Colon (tissue), 2 donors: Measurements from ENCODE around the gene LYRM4.

ENCODE experiments used
- FAIRE-seq: peaks from 2 replicates; lab custom pipeline; 2012; peaks lifted over from hg19 to GRCh38; lab: Jason Lieb, UNC
- donor health status: control.
- donor health status: control.

Gene LYRM4

GRCh38 chr6:5260661-5261544 lies at the start of gene LYRM4, which contains the start of gene FARS2:
TSS of gene LYRM4 (minus strand) at chr6:5260950. CDS start at chr6:5260733, 217 bp downstream.
TSS of gene FARS2 (plus strand) at chr6:5261513.
- FAIRE-seq: no peak

GRCh38 chr6:5308066-5308465 lies 47.3 kb upstream of the LYRM4 start:
- FAIRE-seq: no peak

- FAIRE-seq: no peak
These were observed 46.3 kb upstream of the LYRM4 start for GRCh38 chr6:5307058-5307457.

GRCh38 chr6:5305968-5306626 lies 45.3 kb upstream of the LYRM4 start:
- no peak for FAIRE-seq

GRCh38 chr6:5303682-5304081 lies 42.9 kb upstream of the LYRM4 start:
- no peak for FAIRE-seq

GRCh38 chr6:5302995-5303622 lies 42.4 kb upstream of the LYRM4 start:
- FAIRE-seq: no peak

- FAIRE-seq: no peak
These were observed 41.6 kb upstream of the LYRM4 start for GRCh38 chr6:5302220-5302946.

GRCh38 chr6:5300206-5300764 lies 39.5 kb upstream of the LYRM4 start:
- FAIRE-seq: no peak

- no peak for FAIRE-seq
These were observed 34.9 kb upstream of the LYRM4 start for GRCh38 chr6:5295623-5296022.

GRCh38 chr6:5294392-5295211 lies 33.9 kb upstream of the LYRM4 start:
- no peak for FAIRE-seq

GRCh38 chr6:5293692-5294091 lies 32.9 kb upstream of the LYRM4 start:
- no peak for FAIRE-seq

GRCh38 chr6:5292154-5292553 lies 31.4 kb upstream of the LYRM4 start:
- FAIRE-seq: no peak

GRCh38 chr6:5290500-5290899 lies 29.8 kb upstream of the LYRM4 start:
- no peak for FAIRE-seq

GRCh38 chr6:5290097-5290496 lies 29.3 kb upstream of the LYRM4 start:
- FAIRE-seq: no peak

GRCh38 chr6:5287966-5288297 lies 27.2 kb upstream of the LYRM4 start:
- no peak for FAIRE-seq

- FAIRE-seq: no peak
These were observed 26.6 kb upstream of the LYRM4 start for GRCh38 chr6:5287205-5287965.

GRCh38 chr6:5286780-5287179 lies 26.0 kb upstream of the LYRM4 start:
- no peak for FAIRE-seq

GRCh38 chr6:5285526-5285925 lies 24.8 kb upstream of the LYRM4 start:
- FAIRE-seq: no peak

GRCh38 chr6:5285081-5285480 lies 24.3 kb upstream of the LYRM4 start:
- no peak for FAIRE-seq

GRCh38 chr6:5282191-5282623 lies 21.5 kb upstream of the LYRM4 start:
- FAIRE-seq: no peak
